HG02981 (cell line): ENCODE data around the gene SUSD6.

ENCODE experiments used
- ATAC-seq: cut with Tn5 transposase; IDR thresholded peaks from one replicate; pipeline ENCODE4 v1.9.1; 2021; ENCODE audit warnings: mild to moderate bottlenecking, moderate library complexity; ENCODE audit not compliant: unreplicated experiment

SUSD6 gene

DNA sequence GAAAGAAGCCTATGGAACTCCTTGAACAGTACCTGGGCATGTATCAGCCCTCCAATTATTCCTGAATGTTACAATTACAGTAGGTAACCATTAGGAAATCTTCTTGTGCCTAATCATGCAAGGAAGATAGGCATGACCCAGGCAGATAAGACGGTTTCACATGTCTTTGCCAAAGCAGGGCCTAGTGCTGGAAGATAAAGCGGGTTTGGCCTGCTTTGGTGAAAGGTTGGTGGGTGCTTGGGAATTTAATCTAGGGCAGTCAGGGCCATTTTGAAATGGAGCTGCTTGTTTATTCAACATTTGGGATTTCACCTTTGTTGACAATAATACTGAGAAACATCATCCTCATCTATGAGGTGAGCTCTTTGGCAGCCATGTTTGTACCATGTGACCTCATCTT, 143.1 kb downstream of the SUSD6 start:
- ATAC-seq: no peak

DNA sequence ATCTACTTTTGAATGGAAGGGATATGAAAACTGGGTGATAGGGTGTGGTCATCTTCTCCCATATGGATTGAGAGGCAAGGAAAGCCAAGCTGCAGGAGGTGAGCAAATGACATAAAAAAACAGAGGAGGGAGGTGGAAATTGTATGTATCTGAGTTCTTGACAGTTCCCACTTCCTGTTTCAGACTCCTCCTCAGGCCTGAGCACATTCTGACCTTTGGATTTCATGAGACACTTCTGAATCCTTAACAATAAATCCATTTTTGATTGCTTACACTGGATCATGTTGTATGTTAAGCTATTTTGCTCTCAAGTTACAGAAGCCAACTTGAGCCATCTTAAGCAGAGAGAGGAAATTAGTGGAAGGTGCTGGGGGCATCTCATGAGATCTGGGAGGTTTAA, 143.9 kb downstream of the SUSD6 start:
- no peak for ATAC-seq

DNA sequence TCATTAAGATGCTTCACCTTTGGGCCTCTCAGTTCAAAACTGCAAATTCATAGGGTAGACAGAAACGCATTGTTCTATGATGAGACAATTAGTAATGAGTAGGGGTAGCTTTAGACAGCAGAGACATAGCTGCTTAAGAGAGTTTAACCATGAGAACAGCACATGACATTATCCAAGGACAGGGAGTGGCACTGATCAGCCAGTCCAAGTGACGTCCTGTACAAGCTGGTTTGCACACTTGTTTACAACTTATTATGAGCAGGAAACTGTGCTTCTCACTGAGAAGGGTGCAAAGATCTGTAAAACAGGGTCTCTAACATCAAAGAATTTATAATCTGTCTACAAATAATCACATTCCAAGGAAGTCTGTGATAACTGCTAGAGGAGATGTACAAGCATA, 144.4 kb downstream of the SUSD6 start:
- no peak for ATAC-seq

DNA sequence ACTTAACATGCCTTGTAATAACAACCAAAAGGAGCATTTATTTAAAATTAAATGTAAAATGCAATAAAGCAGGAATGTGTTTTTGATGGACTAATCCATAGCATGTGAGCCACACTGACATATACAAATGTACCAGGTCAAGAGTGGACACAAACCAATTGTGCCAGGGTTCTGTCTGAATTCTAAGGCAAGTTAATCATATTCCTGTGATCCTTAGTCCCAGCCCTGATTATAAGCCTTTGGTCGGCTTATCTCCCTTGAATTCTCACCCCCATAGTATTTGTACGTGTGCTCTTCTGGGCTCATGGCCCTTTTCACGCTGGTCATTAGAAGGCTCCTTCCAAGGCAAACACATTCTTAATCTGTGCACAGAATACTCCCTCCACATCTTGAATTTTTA, 144.9 kb downstream of the SUSD6 start:
- no peak for ATAC-seq

DNA sequence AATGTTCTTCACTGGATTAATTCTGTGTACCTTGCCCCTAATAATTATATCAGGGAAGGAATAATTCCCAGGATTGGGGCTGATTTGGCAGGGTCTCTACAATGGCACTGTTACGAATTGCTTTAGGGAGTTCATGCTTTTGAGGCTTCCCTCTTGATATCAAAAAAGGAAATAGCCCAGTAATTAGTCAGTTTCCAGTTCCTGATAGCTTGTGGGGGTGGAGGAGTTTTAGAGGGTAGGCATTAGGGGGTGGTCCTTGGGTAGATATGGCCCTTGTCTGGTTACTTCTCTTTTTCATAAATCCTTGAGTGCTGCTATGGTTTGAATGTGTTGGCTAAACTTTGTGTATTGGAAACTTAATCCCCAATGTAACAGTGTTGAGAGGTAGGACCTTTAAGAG, 149.4 kb downstream of the SUSD6 start:
- no peak for ATAC-seq

DNA sequence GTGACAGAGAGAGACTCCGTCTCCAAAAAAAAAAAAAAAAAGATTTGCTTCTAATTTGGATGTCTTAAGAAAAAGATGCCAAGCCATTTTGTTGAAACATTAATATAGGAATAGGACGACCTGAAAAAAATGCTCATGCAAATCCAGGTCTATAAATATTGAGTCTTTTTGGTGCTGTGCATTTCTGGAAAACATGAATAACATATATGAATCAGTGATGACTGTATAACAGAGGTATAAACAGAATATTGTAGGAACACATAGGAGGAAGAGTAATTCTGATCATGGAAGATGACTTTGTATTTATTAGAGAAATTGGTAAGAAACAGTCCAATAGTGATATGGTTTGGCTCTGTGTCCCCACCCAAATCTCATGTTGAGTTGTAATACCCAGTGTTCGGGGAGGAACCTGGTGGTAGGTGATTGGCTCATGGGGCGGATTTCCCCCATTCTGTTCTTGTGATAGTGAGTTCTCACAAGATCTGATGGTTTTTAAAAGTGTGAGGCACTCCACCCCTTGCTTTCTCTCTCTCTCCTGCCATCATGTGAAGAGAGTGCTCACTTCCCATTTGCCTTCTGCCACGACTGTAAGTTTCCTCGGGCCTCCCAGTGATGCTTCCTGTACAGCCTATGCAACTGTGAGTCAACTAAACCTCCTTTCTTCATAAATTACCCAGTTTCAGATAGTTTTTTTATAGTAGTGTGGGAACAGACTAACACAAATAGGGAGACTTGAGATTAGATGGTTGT, 152.5 kb downstream of the SUSD6 start:
- no peak for ATAC-seq
